ENCODE data around the gene CCDC192.
A peak's percentile ranks its signal among the peaks of the same experiment; 100 is the strongest.
"Not testable (repeated sequence)": the region's sequence is repeated elsewhere in the genome, so short reads cannot be mapped to it uniquely, and the experiment has no call there.

The CCDC192 gene

GRCh38 chr5:127813633-127814587 is 110.7 kb downstream of the CCDC192 start:
- DNase-seq: peak; percentile 87

GRCh38 chr5:127814588-127814973 is 111.4 kb downstream of the CCDC192 start:
- DNase-seq: no peak

GRCh38 chr5:127820910-127821553 is 117.8 kb downstream of the CCDC192 start:
- DNase-seq: peak; percentile 92

GRCh38 chr5:127821896-127822295 is 118.7 kb downstream of the CCDC192 start:
- no peak for DNase-seq

- DNase-seq: no peak
These were observed 120.9 kb downstream of the CCDC192 start for GRCh38 chr5:127824126-127824525.

GRCh38 chr5:127826011-127826410 is 122.8 kb downstream of the CCDC192 start:
- DNase-seq: peak; percentile 80

- no peak for DNase-seq
These were observed 124.3 kb downstream of the CCDC192 start for GRCh38 chr5:127827451-127827850.

- peak; percentile 19 for DNase-seq
These were observed 127.0 kb downstream of the CCDC192 start for GRCh38 chr5:127830157-127830556.

- no peak for DNase-seq
These were observed 127.8 kb downstream of the CCDC192 start for GRCh38 chr5:127830829-127831598.

GRCh38 chr5:127832067-127832466 is 128.9 kb downstream of the CCDC192 start:
- DNase-seq: no peak

GRCh38 chr5:127834094-127834531 is 130.9 kb downstream of the CCDC192 start:
- DNase-seq: no peak

GRCh38 chr5:127834554-127834953 is 131.4 kb downstream of the CCDC192 start:
- no peak for DNase-seq

GRCh38 chr5:127838661-127839060 is 135.5 kb downstream of the CCDC192 start:
- peak; percentile 41 for DNase-seq

GRCh38 chr5:127839072-127839471 is 135.9 kb downstream of the CCDC192 start:
- no peak for DNase-seq

GRCh38 chr5:127839496-127840197 is 136.5 kb downstream of the CCDC192 start:
- DNase-seq: no peak

- DNase-seq: no peak
These were observed 137.0 kb downstream of the CCDC192 start for GRCh38 chr5:127840198-127840524.

- no peak for DNase-seq
These were observed 137.6 kb downstream of the CCDC192 start for GRCh38 chr5:127840809-127841208.

- no peak for DNase-seq
These were observed 141.4 kb downstream of the CCDC192 start for GRCh38 chr5:127844581-127845021.

- DNase-seq: no peak
These were observed 143.7 kb downstream of the CCDC192 start for GRCh38 chr5:127846884-127847283.

GRCh38 chr5:127847641-127848040 is 144.4 kb downstream of the CCDC192 start:
- not testable (repeated sequence) for DNase-seq

- DNase-seq: no peak
These were observed 144.9 kb downstream of the CCDC192 start for GRCh38 chr5:127848098-127848497.

GRCh38 chr5:127849408-127849807 is 146.2 kb downstream of the CCDC192 start:
- peak; percentile 4 for DNase-seq

GRCh38 chr5:127849891-127850290 is 146.7 kb downstream of the CCDC192 start:
- no peak for DNase-seq

Data from fibroblast of skin of right quadriceps (primary cell).